GM12873 (cell line): Measurements from ENCODE around the gene S100A2.

Source experiments
- CTCF ChIP-seq: IDR thresholded peaks from 2 replicates; pipeline ENCODE4 v1.5.1; 2012; ENCODE audit warnings: low read depth, mild to moderate bottlenecking, moderate library complexity, low read length, control low read depth; ENCODE audit not compliant: insufficient read depth; ENCODE audit errors: missing control alignments

Gene S100A2

DNA sequence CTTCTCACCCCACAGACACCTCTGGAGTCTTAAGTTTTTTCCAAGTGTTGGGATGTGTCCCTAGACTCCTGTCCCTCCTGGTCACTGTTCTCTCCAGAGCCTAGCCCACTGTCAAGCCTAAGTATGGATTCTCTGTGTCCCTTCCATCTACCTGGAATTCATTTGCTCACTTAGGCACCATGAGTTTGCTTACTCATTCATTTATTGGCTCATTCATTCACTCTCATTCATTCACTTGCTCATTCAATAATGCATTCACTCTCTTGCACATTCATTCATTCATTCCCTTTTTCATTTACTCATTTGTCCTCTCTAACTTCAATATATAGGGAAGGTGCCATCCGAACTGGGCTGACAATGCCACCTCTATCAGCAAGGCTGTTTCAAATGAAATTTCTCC lies 45.7 kb upstream of the S100A2 start:
- no peak for TF ChIP-seq CTCF

GRCh38 chr1:153610811-153611301 lies 45.2 kb upstream of the S100A2 start:
- no peak for TF ChIP-seq CTCF

- no peak for TF ChIP-seq CTCF
These were observed 44.7 kb upstream of the S100A2 start for GRCh38 chr1:153610334-153610733.

GRCh38 chr1:153609585-153609907 lies 43.9 kb upstream of the S100A2 start:
- TF ChIP-seq CTCF: no peak

GRCh38 chr1:153608742-153609584 lies 43.3 kb upstream of the S100A2 start:
- no peak for TF ChIP-seq CTCF

DNA sequence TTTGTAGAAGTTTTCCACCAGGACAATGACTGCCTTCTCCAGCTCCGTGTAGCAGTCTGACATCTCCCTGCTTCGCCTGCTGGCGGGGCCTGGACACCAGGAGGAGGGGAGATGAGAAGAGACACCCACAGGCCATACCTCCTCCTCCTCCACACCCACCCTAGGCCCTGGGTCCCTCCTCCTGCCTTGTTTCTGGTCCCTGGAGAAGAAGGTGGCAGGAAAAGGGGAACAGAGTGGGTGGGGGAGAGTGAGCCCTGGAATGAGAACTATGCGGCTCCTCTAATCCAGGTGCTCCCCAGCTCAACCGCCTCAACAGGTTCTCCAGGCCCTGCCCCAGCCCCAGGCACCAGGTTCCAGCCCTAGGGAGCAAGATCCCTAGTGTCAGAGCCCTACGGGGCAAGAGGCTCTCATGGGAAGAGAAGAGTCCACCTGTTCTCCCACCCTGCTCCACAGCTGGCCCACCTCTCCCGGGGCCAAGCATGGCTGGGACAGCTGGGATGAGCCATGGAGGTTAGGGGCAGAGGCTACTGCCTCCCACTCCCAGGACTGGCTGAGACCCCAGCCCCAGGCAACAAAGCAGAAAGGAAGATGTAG lies 42.5 kb upstream of the S100A2 start:
- TF ChIP-seq CTCF: no peak

- TF ChIP-seq CTCF: no peak
These were observed 41.7 kb upstream of the S100A2 start for GRCh38 chr1:153607381-153607780.
